HG02885 (cell line): ENCODE results near the gene DMAC1.

Experiments used
- ATAC-seq: cut with Tn5 transposase; IDR thresholded peaks from one replicate; pipeline ENCODE4 v1.9.1; 2021; ENCODE audit warnings: mild to moderate bottlenecking; ENCODE audit not compliant: unreplicated experiment, poor library complexity

Gene DMAC1

DNA sequence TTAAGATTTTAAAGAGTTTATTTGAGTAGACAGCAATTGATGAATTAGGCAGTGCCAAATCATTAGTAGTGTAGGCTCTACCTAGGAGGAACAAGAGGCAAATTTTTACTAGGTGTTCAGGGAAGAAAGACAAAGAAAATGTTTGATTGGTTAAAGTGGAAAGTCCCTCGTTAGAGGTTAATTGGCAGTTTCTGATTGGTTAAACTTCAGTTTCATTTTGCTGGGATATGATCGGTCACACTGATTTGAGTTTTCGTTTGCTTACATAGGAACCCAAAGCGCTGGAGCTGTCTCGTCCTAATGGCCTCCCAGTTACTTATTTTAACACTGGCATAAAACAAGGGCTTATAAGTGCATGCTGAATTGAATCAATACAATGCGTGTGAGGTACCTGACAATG lies 15.1 kb downstream of the DMAC1 start:
- ATAC-seq = no peak

- ATAC-seq = no peak
Measured at GRCh38 chr9:7783635-7784063, 15.9 kb downstream of the DMAC1 start.

GRCh38 chr9:7782400-7783120 lies 17.0 kb downstream of the DMAC1 start:
- ATAC-seq = no peak

- no peak for ATAC-seq
Measured at GRCh38 chr9:7780261-7780988, 19.2 kb downstream of the DMAC1 start.

GRCh38 chr9:7778851-7779600 lies 20.6 kb downstream of the DMAC1 start:
- ATAC-seq = no peak

DNA sequence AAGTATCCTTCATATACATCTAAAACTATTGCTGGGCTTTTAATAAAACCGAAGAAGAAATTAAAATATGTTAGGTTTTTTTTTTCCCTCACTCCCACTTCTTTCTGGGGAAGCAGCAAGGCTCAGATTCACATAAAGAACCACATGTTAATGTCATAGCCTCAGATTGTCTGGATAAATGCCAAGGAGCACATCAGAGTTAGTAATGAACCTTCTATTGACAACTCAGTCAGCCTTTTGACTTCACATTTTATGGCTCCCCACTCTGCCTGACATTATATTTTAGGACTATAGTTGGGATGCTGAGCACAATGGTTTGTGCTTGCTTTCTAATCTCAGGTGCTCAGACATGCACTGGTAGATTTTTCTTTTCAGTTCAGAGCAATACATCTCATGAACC lies 21.8 kb downstream of the DMAC1 start:
- ATAC-seq = no peak

GRCh38 chr9:7770111-7770510 lies 29.5 kb downstream of the DMAC1 start:
- ATAC-seq = no peak

GRCh38 chr9:7762600-7762999 lies 37.0 kb downstream of the DMAC1 start:
- ATAC-seq = no peak

GRCh38 chr9:7760014-7760415 lies 39.6 kb downstream of the DMAC1 start:
- ATAC-seq = no peak

- peak; percentile 99 for ATAC-seq
Measured at GRCh38 chr9:7756088-7756487, 43.5 kb downstream of the DMAC1 start.

- no peak for ATAC-seq
Measured at GRCh38 chr9:7752481-7752880, 47.1 kb downstream of the DMAC1 start.
